Hepatocyte (in vitro differentiated cells): Measurements from ENCODE around the gene DNAJB1.

ENCODE experiments used
- CTCF ChIP-seq: fragments of 200-600 bp; sonication (generic); IDR thresholded peaks from 2 replicates; pipeline ENCODE4 v1.5.1; 2016; ENCODE audit warnings: antibody characterized with exemption, mild to moderate bottlenecking; ENCODE audit not compliant: poor library complexity
- EZH2 ChIP-seq: fragments of 200-600 bp; sonication (generic); IDR thresholded peaks from 2 replicates; pipeline ENCODE4 v1.6.1; 2016; ENCODE audit warnings: antibody characterized with exemption, mild to moderate bottlenecking, borderline replicate concordance

- TF ChIP-seq CTCF (no peak), EZH2 (no peak)
Measured at GRCh38 chr19:14514215-14514863, 3.9 kb downstream of the DNAJB1 start.
